Natural killer cell (primary cell): ENCODE results near the gene CYTL1. TPM values are rescaled to one million over a fixed set of nuclear protein-coding genes. Genes with fewer than 3 reads are reported as not detected.
A peak's percentile ranks its signal among the peaks of the same experiment; 100 is the strongest.

Experiments
- ATAC-seq, 3 donors: fragments of 150-1000 bp in 2 of 3; fragments of 200-7000 bp in 1 of 3; cut with Tn5 transposase; 1 replicate in 1 of 3; 2 replicates in 2 of 3; pipeline ENCODE4 v1.10.0; 2021; ENCODE audit warnings: mild to moderate bottlenecking in 2 of 3, moderate library complexity in 2 of 3
- DNase-seq, 2 donors: peaks; one replicate each; pipeline versions ENCODE4 v3.0.0 to v3.0.0-alpha.2; 2013 to 2021; ENCODE audit warnings: mixed read lengths in 1 of 2
- H3K27ac ChIP-seq: one replicate; pipeline ENCODE4 v1.5.1; 2013; ENCODE audit warnings: mild to moderate bottlenecking, low read length
- H3K27me3 ChIP-seq: one replicate; pipeline ENCODE4 v1.6.1; 2013; ENCODE audit warnings: low read length; ENCODE audit not compliant: control insufficient read depth, insufficient read depth
- H3K36me3 ChIP-seq: one replicate; pipeline ENCODE4 v1.6.1; 2013; ENCODE audit warnings: low read length; ENCODE audit not compliant: control insufficient read depth, insufficient read depth
- H3K4me1 ChIP-seq: one replicate; pipeline ENCODE4 v1.6.1; 2013; ENCODE audit warnings: low read length; ENCODE audit not compliant: control insufficient read depth, insufficient read depth
- H3K4me3 ChIP-seq: one replicate; pipeline ENCODE4 v1.5.1; 2013; ENCODE audit warnings: low read length
- H3K9me3 ChIP-seq: one replicate; pipeline ENCODE4 v1.6.1; 2013; ENCODE audit warnings: low read length; ENCODE audit not compliant: control insufficient read depth, insufficient read depth
- H3K27ac Mint-ChIP-seq, 2 donors: one replicate each; pipeline ENCODE4 v1.8.0; 2022; ENCODE audit warnings: mild to moderate bottlenecking in 2 of 2, mixed read lengths in 2 of 2, moderate library complexity in 1 of 2
- H3K27me3 Mint-ChIP-seq, 2 donors: one replicate each; pipeline ENCODE4 v1.8.0; 2022; ENCODE audit warnings: low read depth in 2 of 2, mixed read lengths in 2 of 2
- H3K36me3 Mint-ChIP-seq: one replicate; pipeline ENCODE4 v1.8.0; 2022; ENCODE audit warnings: mixed read lengths
- H3K4me1 Mint-ChIP-seq, 2 donors: one replicate each; pipeline ENCODE4 v1.8.0; 2022; ENCODE audit warnings: mixed read lengths in 2 of 2
- H3K4me3 Mint-ChIP-seq: one replicate; pipeline ENCODE4 v1.8.0; 2022; ENCODE audit warnings: mild to moderate bottlenecking, moderate library complexity, mixed read lengths
- H3K9me3 Mint-ChIP-seq, 2 donors: one replicate each; pipeline ENCODE4 v1.8.0; 2022; ENCODE audit warnings: mixed read lengths in 2 of 2
- WGBS: methylation state at CpG from one replicate; pipeline ENCODE4 v1.1.7; 2013; ENCODE audit warnings: missing lambda C conversion rate; ENCODE audit not compliant: insufficient coverage; 5-methylcytosine and 5-hydroxymethylcytosine counted together
- intact Hi-C: fragments of 100-400 bp; cut with micrococcal nuclease; formaldehyde crosslinking; loops from one replicate; pipeline ENCODE4 v1.14.2; 2022
- total RNA-seq, 4 donors: library from RNA; stranded (reverse); fragments of 120-200 nt in 1 of 4; gene quantifications; one replicate each; pipeline versions ENCODE4 v1.2.3 to v1.2.4, GENCODE V29; 2013 to 2022
- TF ChIP-seq, protein P1 (sequence below): fragments of 200-600 bp; IDR thresholded peaks from one replicate; pipeline ENCODE4 v1.8.0; 2022; ENCODE audit warnings: antibody characterized with exemption

Gene CYTL1
- total RNA-seq, 3 donors from 2014 or later (not counting 1 experiment from before 2014, with no cell fraction given) = 1.00 to 4.4 (median 1.9) TPM

DNA sequence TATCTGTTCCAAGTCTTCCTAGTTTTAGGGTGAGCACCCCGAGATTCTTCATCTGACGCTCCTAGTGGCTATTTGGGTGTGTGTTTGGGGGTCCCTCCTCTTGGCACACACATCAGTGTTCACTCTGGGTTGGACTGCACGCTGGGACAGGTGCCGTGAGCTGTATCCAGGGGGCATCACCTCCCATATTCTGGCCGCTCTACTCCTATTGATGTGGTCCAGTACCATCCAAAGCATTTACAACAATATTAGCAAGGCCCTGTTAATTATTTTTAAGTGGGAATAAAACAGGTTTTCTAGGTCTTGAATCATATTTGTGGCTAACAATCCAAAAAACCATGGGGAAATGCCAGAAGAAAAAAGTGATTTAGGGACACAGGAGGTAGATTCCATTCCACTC lies 26.4 kb downstream of the CYTL1 start:
- 84% methylated on average over 5 of the region's 5 CpGs for WGBS
- H3K36me3 ChIP-seq = no peaks in the 10 kb centered on the region
- Mint-ChIP-seq H3K4me3 (no peak overlapping the region), H3K27me3 (peaks cover 12 to 16% of the 10 kb centered on the region in 2 donors), H3K9me3 (no peaks in the 10 kb centered on the region), H3K27ac (peak overlapping the region in 1 of 2 donors; percentile 32), H3K36me3 (no peaks in the 10 kb centered on the region), H3K4me1 (peaks cover 34 to 40% of the 10 kb centered on the region in 2 donors)
- no peak for DNase-seq
- no peak overlapping the region for H3K27ac ChIP-seq
- no peak overlapping the region for H3K4me3 ChIP-seq
- TF ChIP-seq, protein P1, sequence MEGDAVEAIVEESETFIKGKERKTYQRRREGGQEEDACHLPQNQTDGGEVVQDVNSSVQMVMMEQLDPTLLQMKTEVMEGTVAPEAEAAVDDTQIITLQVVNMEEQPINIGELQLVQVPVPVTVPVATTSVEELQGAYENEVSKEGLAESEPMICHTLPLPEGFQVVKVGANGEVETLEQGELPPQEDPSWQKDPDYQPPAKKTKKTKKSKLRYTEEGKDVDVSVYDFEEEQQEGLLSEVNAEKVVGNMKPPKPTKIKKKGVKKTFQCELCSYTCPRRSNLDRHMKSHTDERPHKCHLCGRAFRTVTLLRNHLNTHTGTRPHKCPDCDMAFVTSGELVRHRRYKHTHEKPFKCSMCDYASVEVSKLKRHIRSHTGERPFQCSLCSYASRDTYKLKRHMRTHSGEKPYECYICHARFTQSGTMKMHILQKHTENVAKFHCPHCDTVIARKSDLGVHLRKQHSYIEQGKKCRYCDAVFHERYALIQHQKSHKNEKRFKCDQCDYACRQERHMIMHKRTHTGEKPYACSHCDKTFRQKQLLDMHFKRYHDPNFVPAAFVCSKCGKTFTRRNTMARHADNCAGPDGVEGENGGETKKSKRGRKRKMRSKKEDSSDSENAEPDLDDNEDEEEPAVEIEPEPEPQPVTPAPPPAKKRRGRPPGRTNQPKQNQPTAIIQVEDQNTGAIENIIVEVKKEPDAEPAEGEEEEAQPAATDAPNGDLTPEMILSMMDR = no peak
- no peaks in the 10 kb centered on the region for H3K9me3 ChIP-seq
- H3K4me1 ChIP-seq = peaks cover 22% of the 10 kb centered on the region
- no peak for ATAC-seq
- intact Hi-C loops = loop anchor here (5.0 to 10.0 kb wide), 3 partner anchors 51 to 822 kb away; no protein-coding TSS in a partner anchor
- H3K27me3 ChIP-seq = no peaks in the 10 kb centered on the region

DNA sequence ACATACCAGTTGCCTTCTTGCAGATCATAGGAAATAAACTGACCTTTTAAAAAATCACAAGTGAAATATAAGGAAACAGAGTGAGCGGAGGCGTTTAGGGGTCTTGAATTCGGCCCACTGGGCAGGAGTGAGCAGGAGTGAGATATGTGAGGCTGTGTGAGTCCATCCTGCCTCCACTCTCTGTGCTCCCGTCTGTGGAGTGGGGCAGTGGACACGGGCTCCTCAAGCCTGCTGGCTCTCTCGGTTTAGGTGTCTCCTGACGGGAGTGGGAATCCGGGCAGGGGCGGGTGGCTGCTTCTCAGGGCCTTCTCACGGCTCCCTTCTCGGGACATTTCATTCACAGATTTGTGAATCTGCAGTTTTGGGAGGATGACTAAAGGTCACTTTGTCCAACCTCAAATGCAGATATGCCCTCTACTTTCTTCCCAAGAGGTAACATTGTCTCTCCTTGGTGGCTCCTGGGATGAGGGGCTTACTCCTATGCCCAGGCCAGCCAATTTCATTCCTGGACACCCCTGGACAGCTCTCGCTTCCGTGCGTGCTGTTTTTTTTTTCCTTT lies 27.6 kb downstream of the CYTL1 start:
- H3K27me3 ChIP-seq = no peaks in the 10 kb centered on the region
- no peak for DNase-seq
- H3K4me1 ChIP-seq = peaks cover 22% of the 10 kb centered on the region
- peaks cover 12 to 16% of the 10 kb centered on the region in 2 donors for H3K27me3 Mint-ChIP-seq
- H3K9me3 Mint-ChIP-seq = no peaks in the 10 kb centered on the region
- 92% methylated on average over 14 of the region's 14 CpGs for WGBS
- peak overlapping the region; percentile 67 for H3K27ac ChIP-seq
- peak overlapping the region; percentile 84 for H3K27ac Mint-ChIP-seq
- intact Hi-C loops = loop anchor here (5.0 to 10.0 kb wide), 3 partner anchors 49 to 823 kb away; no protein-coding TSS in a partner anchor
- TF ChIP-seq, protein P1 = no peak
- no peaks in the 10 kb centered on the region for H3K9me3 ChIP-seq
- no peaks in the 10 kb centered on the region for H3K36me3 Mint-ChIP-seq
- no peak for ATAC-seq
- peak overlapping the region; percentile 75 for H3K4me3 Mint-ChIP-seq
- H3K4me1 Mint-ChIP-seq = peaks cover 39 to 48% of the 10 kb centered on the region in 2 donors
- H3K4me3 ChIP-seq = no peak overlapping the region
- H3K36me3 ChIP-seq = no peaks in the 10 kb centered on the region

DNA sequence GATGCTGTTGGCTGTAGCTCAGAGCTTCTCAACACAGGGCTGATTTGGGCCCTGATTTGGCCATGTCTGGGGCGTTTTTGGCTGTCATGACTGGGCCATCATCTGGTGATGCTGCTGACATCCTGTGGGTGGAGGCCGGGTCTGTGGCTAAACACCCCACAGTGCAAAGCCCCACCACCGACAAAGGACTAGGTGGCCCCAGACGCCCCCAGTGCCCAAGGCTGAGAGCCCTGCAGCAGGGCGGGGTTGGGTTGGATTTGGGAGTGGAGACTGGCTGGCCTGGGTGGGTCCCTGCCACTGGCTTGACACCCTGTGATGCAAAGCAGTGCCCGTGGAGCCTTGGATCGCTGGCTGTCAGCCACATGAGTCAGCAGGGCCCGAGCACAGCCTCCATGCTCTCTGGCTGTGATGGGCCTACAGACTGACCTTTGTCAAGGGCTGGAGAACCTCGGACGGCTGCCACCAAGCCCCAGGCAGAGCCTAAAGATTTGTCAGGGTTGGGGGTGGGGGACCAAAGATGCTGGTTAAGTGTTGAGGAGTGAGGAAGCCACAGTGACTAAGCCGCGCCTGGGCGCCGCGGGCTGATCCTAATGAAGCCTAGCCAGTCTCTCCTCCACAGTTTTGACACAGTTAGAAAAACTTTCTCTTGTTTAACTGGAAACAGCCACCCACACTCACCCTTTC lies 28.3 kb downstream of the CYTL1 start:
- Mint-ChIP-seq H3K27ac (peak overlapping the region; percentile 84), H3K4me1 (peaks cover 39 to 48% of the 10 kb centered on the region in 2 donors), H3K4me3 (peak overlapping the region; percentile 75), H3K9me3 (no peaks in the 10 kb centered on the region), H3K27me3 (peaks cover 12 to 16% of the 10 kb centered on the region in 2 donors), H3K36me3 (no peaks in the 10 kb centered on the region)
- H3K36me3 ChIP-seq = no peaks in the 10 kb centered on the region
- peak in 1 of 2 donors; percentile 39 for DNase-seq
- peaks cover 22% of the 10 kb centered on the region for H3K4me1 ChIP-seq
- no peak overlapping the region for H3K4me3 ChIP-seq
- intact Hi-C loops = loop anchor here (5.0 to 10.0 kb wide), 3 partner anchors 49 to 824 kb away; no protein-coding TSS in a partner anchor
- TF ChIP-seq, protein P1 = no peak
- peak; percentile 63 to 82 (median 75) for ATAC-seq
- peak overlapping the region; percentile 67 for H3K27ac ChIP-seq
- WGBS = 53% methylated on average over 15 of the region's 15 CpGs
- no peaks in the 10 kb centered on the region for H3K9me3 ChIP-seq
- H3K27me3 ChIP-seq = no peaks in the 10 kb centered on the region
